Measurements from ENCODE around the gene LMCD1. TPM values are rescaled to one million over a fixed set of nuclear protein-coding genes. Genes with fewer than 3 reads are reported as not detected.

Gene LMCD1
- total and polyA plus RNA-seq, 2 of the 8 experiments (the other 6 are each of a cell fraction or from before 2014, with no cell fraction given), result 12.3 to 26.5 TPM

- Histone ChIP-seq H4K20me1 (replicated peaks in 1 of 2; ENCODE audit: control insufficient read depth in 1 of 2, insufficient read depth in 2 of 2, low read length in 2 of 2) (no peaks in the 10 kb centered on the region), H2AFZ (ENCODE audit: low read length) (no peak overlapping the region), H2BK120ac (replicated peaks; ENCODE audit: low read depth, low read length) (no peak overlapping the region), H4K5ac (ENCODE audit: insufficient read length, low read depth, low read length) (no peak overlapping the region), H3K4me3 (ENCODE audit: extremely low read depth in 1 of 4, insufficient read depth in 2 of 4, low read depth in 3 of 4, low read length in 4 of 4) (no peak overlapping the region), H3K56ac (replicated peaks; ENCODE audit: insufficient read length, low read depth, low read length) (no peak overlapping the region), H3K79me2 (ENCODE audit: control insufficient read depth in 1 of 2, insufficient read depth in 2 of 2, low read length in 2 of 2) (no peaks in the 10 kb centered on the region), H3K27me3 (replicated peaks in 1 of 4; ENCODE audit: control insufficient read depth in 3 of 4, extremely low read depth in 1 of 4, insufficient read depth in 3 of 4, low read length in 3 of 4) (no peaks in the 10 kb centered on the region), H3K14ac (ENCODE audit: insufficient read length) (no peak overlapping the region), H2AK5ac (ENCODE audit: low read depth, low read length) (no peak overlapping the region; the same call in 1 of the 2 replicates), H3K4me2 (ENCODE audit: insufficient read depth in 1 of 2, low read depth in 2 of 2, low read length in 2 of 2) (no peak overlapping the region), H2BK5ac (ENCODE audit: low read depth, low read length) (no peak overlapping the region), H3K9me3 (ENCODE audit: insufficient read depth in 2 of 2, low read depth in 1 of 2, low read length in 1 of 2) (0 out of 4 replicates have a peak, but pooled peaks cover 0 to 4% of the 10 kb centered on the region in 2 experiments), H3K27ac (ENCODE audit: low read depth, low read length) (no peak overlapping the region), H3K23ac (ENCODE audit: insufficient read length) (no peak overlapping the region), H4K91ac (replicated peaks; ENCODE audit: insufficient read length, low read length) (no peak overlapping the region), H3K79me1 (ENCODE audit: low read depth, low read length) (no peaks in the 10 kb centered on the region), H3K9ac (replicated peaks in 1 of 4; ENCODE audit: extremely low read depth in 1 of 4, low read depth in 3 of 4, low read length in 3 of 4) (no peak overlapping the region), H3K18ac (ENCODE audit: extremely low read depth, low read length) (no peak overlapping the region), H4K8ac (ENCODE audit: extremely low read depth, insufficient read depth, low read length) (no peak overlapping the region), H3K4me1 (replicated peaks in 1 of 4; ENCODE audit: control insufficient read depth in 3 of 4, insufficient read depth in 4 of 4, low read length in 3 of 4) (peaks cover 0 to 10% (median 3%) of the 10 kb centered on the region in 4 experiments; a peak in 5 of 7 replicates), H3K4ac (replicated peaks; ENCODE audit: insufficient read length, low read depth, low read length) (no peak overlapping the region), H2BK12ac (ENCODE audit: low read depth, low read length) (no peak overlapping the region), H3K23me2 (ENCODE audit: low read depth, low read length) (no peaks in the 10 kb centered on the region), H2BK20ac (ENCODE audit: low read length) (no peak overlapping the region), H3K36me3 (ENCODE audit: control insufficient read depth in 2 of 4, insufficient read depth in 4 of 4, low read length in 3 of 4) (no peaks in the 10 kb centered on the region), H2BK15ac (ENCODE audit: low read length) (no peak overlapping the region)
- 92% methylated on average over 7 of the region's 7 CpGs; no CpG with 5 or more reads in 1 of the 2 experiments for WGBS, 2 experiments (ENCODE audit: extremely low coverage in 1 of 2, insufficient coverage in 1 of 2, insufficient read length in 1 of 2, insufficient replicate concordance in 2 of 2, low coverage in 1 of 2, low lambda C conversion rate in 2 of 2, missing lambda C conversion rate in 1 of 2)
- POLR2A ChIA-PET (ENCODE audit: partially characterized antibody), result no interaction called here
- CTCF ChIA-PET (ENCODE audit: partially characterized antibody), result interaction anchor here (1.2 to 2.4 kb wide), 5 partner anchors 9 to 177 kb away, joined by 3 to 11 read pairs (median 3); no protein-coding TSS in a partner anchor
- no peak for TF ChIP-seq ZNF274 (IDR thresholded peaks at IDR 0.05; ENCODE audit: borderline replicate concordance, extremely low read depth, low read length)
- no peak for TF ChIP-seq BRCA1 (IDR thresholded peaks at IDR 0.05; ENCODE audit: low read depth, low read length)
- no peak for TF ChIP-seq E2F6 (IDR thresholded peaks at IDR 0.05)
- no peak for TF ChIP-seq SIRT6 (IDR thresholded peaks at IDR 0.05; ENCODE audit: low read length)
- no peak for TF ChIP-seq EZH2 (IDR thresholded peaks at IDR 0.05; ENCODE audit: low read depth, low read length, severe bottlenecking)
- TF ChIP-seq NANOG (IDR thresholded peaks at IDR 0.05; ENCODE audit: insufficient read depth, low read depth, low read length, poor library complexity, severe bottlenecking), result no peak
- TF ChIP-seq GTF2F1 (IDR thresholded peaks at IDR 0.05; ENCODE audit: borderline replicate concordance, low read depth, low read length), result no peak
- no peak for TF ChIP-seq ATF2 (IDR thresholded peaks at IDR 0.05; ENCODE audit: low read length)
- no peak for TF ChIP-seq CHD2 (IDR thresholded peaks at IDR 0.05; ENCODE audit: low read length)
- DNase-seq (ENCODE audit: low read depth in 1 of 2, low spot score in 2 of 2) (no peak), FAIRE-seq (no peak)
Measured at GRCh38 chr3:8619548-8619947, 117.9 kb downstream of the LMCD1 start.

Data from H1 (cell line).